Activated CD8-positive, alpha-beta T cell treated with anti-CD3 and anti-CD28 coated beads for 36 hours (primary cell): ENCODE data around the gene SLAMF8. TPM values are rescaled to one million over a fixed set of nuclear protein-coding genes. Genes with fewer than 3 reads are reported as not detected.

Experiments
- ATAC-seq: fragments of 200-7000 bp; cut with Tn5 transposase; one replicate; pipeline ENCODE4 v1.10.0; 2021; ENCODE audit warnings: mild to moderate bottlenecking, moderate library complexity
- CTCF ChIA-PET: fragments of 350-600 bp; sonication (Branson Sonifier 250); formaldehyde crosslinking; loops from one replicate; lab custom pipeline; 2021; ENCODE audit warnings: antibody characterized with exemption; lab: Charles Lee
- POLR2A ChIA-PET: fragments of 350-600 bp; sonication (Branson Sonifier 250); formaldehyde crosslinking; loops from one replicate; lab custom pipeline; 2021; ENCODE audit warnings: antibody characterized with exemption; lab: Charles Lee
- DNase-seq: peaks from one replicate; pipeline ENCODE4 v3.0.0-alpha.2; 2020
- H3K27ac Mint-ChIP-seq: one replicate; pipeline ENCODE4 v1.8.0; 2021; ENCODE audit warnings: mild to moderate bottlenecking, mixed read lengths
- H3K27me3 Mint-ChIP-seq: one replicate; pipeline ENCODE4 v1.8.0; 2021; ENCODE audit warnings: mixed read lengths
- H3K36me3 Mint-ChIP-seq: one replicate; pipeline ENCODE4 v1.8.0; 2021; ENCODE audit warnings: low read depth, mixed read lengths
- H3K4me1 Mint-ChIP-seq: one replicate; pipeline ENCODE4 v1.8.0; 2021; ENCODE audit warnings: low read depth, mixed read lengths
- H3K4me3 Mint-ChIP-seq: one replicate; pipeline ENCODE4 v1.8.0; 2021; ENCODE audit warnings: mild to moderate bottlenecking, moderate library complexity, mixed read lengths
- H3K9me3 Mint-ChIP-seq: one replicate; pipeline ENCODE4 v1.8.0; 2021; ENCODE audit warnings: mixed read lengths
- CTCF ChIP-seq: fragments of 200-600 bp; IDR thresholded peaks from one replicate; pipeline ENCODE4 v1.8.0; 2022; ENCODE audit warnings: antibody characterized with exemption, mild to moderate bottlenecking
- intact Hi-C: fragments of 100-400 bp; cut with micrococcal nuclease; formaldehyde crosslinking; loops from one replicate; pipeline ENCODE4 v1.10.0; 2022
- total RNA-seq, 2 experiments: library from RNA; stranded (reverse); gene quantifications; one replicate each; pipeline ENCODE4 v1.2.3, GENCODE V29; 2021

Gene SLAMF8
- total RNA-seq, 2 experiments from 2014 or later = 0.54 TPM

GRCh38 chr1:159879977-159880376 lies 53.3 kb downstream of the SLAMF8 start:
- no peaks in the 10 kb centered on the region for H3K4me1 Mint-ChIP-seq
- no peaks in the 10 kb centered on the region for H3K9me3 Mint-ChIP-seq
- ATAC-seq = no peak
- POLR2A ChIA-PET = no interaction called here
- no peak overlapping the region for H3K4me3 Mint-ChIP-seq
- intact Hi-C loops = no loop called here
- H3K27me3 Mint-ChIP-seq = no peaks in the 10 kb centered on the region
- DNase-seq = no peak
- CTCF ChIA-PET = interaction anchor here (1.0 to 5.7 kb wide), 3 partner anchors 12 to 81 kb away, joined by 4 to 47 read pairs (median 13); no protein-coding TSS in a partner anchor
- H3K27ac Mint-ChIP-seq = no peak overlapping the region
- TF ChIP-seq CTCF = no peak
- H3K36me3 Mint-ChIP-seq = no peaks in the 10 kb centered on the region

- intact Hi-C loops = no loop called here
- DNase-seq (no peak), ATAC-seq (no peak)
- Mint-ChIP-seq H3K4me3 (no peak overlapping the region), H3K9me3 (no peaks in the 10 kb centered on the region), H3K4me1 (no peaks in the 10 kb centered on the region), H3K27me3 (no peaks in the 10 kb centered on the region), H3K27ac (no peak overlapping the region), H3K36me3 (no peaks in the 10 kb centered on the region)
- ChIA-PET POLR2A (no interaction called here), CTCF (interaction anchor here (1.0 to 5.7 kb wide), 3 partner anchors 11 to 82 kb away, joined by 4 to 47 read pairs (median 13); no protein-coding TSS in a partner anchor)
- TF ChIP-seq CTCF = no peak
Observed at GRCh38 chr1:159880430-159880829, 53.8 kb downstream of the SLAMF8 start.

GRCh38 chr1:159881622-159882526 lies 55.2 kb downstream of the SLAMF8 start:
- TF ChIP-seq CTCF = no peak
- no peak for ATAC-seq
- peak; percentile 25 for DNase-seq
- intact Hi-C loops = no loop called here
- H3K27ac Mint-ChIP-seq = no peak overlapping the region
- H3K9me3 Mint-ChIP-seq = no peaks in the 10 kb centered on the region
- no peak overlapping the region for H3K4me3 Mint-ChIP-seq
- ChIA-PET CTCF (interaction anchor here (0.7 to 5.7 kb wide), 2 partner anchors 10 to 83 kb away, joined by 3 to 47 read pairs; no protein-coding TSS in a partner anchor), POLR2A (no interaction called here)
- no peaks in the 10 kb centered on the region for H3K36me3 Mint-ChIP-seq
- H3K27me3 Mint-ChIP-seq = no peaks in the 10 kb centered on the region
- no peaks in the 10 kb centered on the region for H3K4me1 Mint-ChIP-seq

- POLR2A ChIA-PET = no interaction called here
- intact Hi-C loops = no loop called here
- CTCF ChIA-PET = interaction anchor here (0.7 to 5.7 kb wide), 2 partner anchors 9 to 83 kb away, joined by 3 to 47 read pairs; no protein-coding TSS in a partner anchor
- Mint-ChIP-seq H3K36me3 (no peaks in the 10 kb centered on the region), H3K27me3 (no peaks in the 10 kb centered on the region), H3K4me1 (no peaks in the 10 kb centered on the region), H3K9me3 (no peaks in the 10 kb centered on the region), H3K27ac (no peak overlapping the region), H3K4me3 (no peak overlapping the region)
- DNase-seq (no peak), ATAC-seq (no peak)
- TF ChIP-seq CTCF = no peak
Observed at GRCh38 chr1:159882527-159882862, 55.8 kb downstream of the SLAMF8 start.

GRCh38 chr1:159883134-159883533 lies 56.5 kb downstream of the SLAMF8 start:
- no peak overlapping the region for H3K27ac Mint-ChIP-seq
- no peaks in the 10 kb centered on the region for H3K9me3 Mint-ChIP-seq
- POLR2A ChIA-PET = no interaction called here
- ATAC-seq = no peak
- no peak for TF ChIP-seq CTCF
- DNase-seq = no peak
- no peaks in the 10 kb centered on the region for H3K36me3 Mint-ChIP-seq
- no peaks in the 10 kb centered on the region for H3K4me1 Mint-ChIP-seq
- intact Hi-C loops = no loop called here
- CTCF ChIA-PET = interaction anchor here (5.7 to 14.1 kb wide), 2 partner anchors 8 to 83 kb away, joined by 47 to 482 read pairs; partner anchors contain the start of gene FCRL6
- H3K27me3 Mint-ChIP-seq = no peaks in the 10 kb centered on the region
- no peak overlapping the region for H3K4me3 Mint-ChIP-seq
